ENCODE data around the gene WDR55. TPM values are rescaled to one million over a fixed set of nuclear protein-coding genes. Genes with fewer than 3 reads are reported as not detected.

The WDR55 gene
- total and polyA plus RNA-seq, 4 donors, result 10.0 to 18.2 (median 11.7) TPM

- H3K27me3 ChIP-seq (ENCODE audit: control insufficient read depth in 4 of 4, insufficient read depth in 4 of 4, low read length in 3 of 4), result no peaks in the 10 kb centered on the region
- no peak for TF ChIP-seq RXRA (IDR thresholded peaks at IDR 0.05)
- TF ChIP-seq, protein P1, sequence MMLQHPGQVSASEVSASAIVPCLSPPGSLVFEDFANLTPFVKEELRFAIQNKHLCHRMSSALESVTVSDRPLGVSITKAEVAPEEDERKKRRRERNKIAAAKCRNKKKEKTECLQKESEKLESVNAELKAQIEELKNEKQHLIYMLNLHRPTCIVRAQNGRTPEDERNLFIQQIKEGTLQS (IDR thresholded peaks at IDR 0.05), result no peak
- TF ChIP-seq, protein P2, sequence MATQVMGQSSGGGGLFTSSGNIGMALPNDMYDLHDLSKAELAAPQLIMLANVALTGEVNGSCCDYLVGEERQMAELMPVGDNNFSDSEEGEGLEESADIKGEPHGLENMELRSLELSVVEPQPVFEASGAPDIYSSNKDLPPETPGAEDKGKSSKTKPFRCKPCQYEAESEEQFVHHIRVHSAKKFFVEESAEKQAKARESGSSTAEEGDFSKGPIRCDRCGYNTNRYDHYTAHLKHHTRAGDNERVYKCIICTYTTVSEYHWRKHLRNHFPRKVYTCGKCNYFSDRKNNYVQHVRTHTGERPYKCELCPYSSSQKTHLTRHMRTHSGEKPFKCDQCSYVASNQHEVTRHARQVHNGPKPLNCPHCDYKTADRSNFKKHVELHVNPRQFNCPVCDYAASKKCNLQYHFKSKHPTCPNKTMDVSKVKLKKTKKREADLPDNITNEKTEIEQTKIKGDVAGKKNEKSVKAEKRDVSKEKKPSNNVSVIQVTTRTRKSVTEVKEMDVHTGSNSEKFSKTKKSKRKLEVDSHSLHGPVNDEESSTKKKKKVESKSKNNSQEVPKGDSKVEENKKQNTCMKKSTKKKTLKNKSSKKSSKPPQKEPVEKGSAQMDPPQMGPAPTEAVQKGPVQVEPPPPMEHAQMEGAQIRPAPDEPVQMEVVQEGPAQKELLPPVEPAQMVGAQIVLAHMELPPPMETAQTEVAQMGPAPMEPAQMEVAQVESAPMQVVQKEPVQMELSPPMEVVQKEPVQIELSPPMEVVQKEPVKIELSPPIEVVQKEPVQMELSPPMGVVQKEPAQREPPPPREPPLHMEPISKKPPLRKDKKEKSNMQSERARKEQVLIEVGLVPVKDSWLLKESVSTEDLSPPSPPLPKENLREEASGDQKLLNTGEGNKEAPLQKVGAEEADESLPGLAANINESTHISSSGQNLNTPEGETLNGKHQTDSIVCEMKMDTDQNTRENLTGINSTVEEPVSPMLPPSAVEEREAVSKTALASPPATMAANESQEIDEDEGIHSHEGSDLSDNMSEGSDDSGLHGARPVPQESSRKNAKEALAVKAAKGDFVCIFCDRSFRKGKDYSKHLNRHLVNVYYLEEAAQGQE (IDR thresholded peaks at IDR 0.05), result no peak
- TF ChIP-seq, protein P3, sequence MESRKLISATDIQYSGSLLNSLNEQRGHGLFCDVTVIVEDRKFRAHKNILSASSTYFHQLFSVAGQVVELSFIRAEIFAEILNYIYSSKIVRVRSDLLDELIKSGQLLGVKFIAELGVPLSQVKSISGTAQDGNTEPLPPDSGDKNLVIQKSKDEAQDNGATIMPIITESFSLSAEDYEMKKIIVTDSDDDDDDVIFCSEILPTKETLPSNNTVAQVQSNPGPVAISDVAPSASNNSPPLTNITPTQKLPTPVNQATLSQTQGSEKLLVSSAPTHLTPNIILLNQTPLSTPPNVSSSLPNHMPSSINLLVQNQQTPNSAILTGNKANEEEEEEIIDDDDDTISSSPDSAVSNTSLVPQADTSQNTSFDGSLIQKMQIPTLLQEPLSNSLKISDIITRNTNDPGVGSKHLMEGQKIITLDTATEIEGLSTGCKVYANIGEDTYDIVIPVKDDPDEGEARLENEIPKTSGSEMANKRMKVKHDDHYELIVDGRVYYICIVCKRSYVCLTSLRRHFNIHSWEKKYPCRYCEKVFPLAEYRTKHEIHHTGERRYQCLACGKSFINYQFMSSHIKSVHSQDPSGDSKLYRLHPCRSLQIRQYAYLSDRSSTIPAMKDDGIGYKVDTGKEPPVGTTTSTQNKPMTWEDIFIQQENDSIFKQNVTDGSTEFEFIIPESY (IDR thresholded peaks at IDR 0.05), result no peak
- no peak for TF ChIP-seq MAX (IDR thresholded peaks at IDR 0.05)
- no peak for TF ChIP-seq FOXA2 (IDR thresholded peaks at IDR 0.05)
- no peak for TF ChIP-seq RAD21 (IDR thresholded peaks at IDR 0.05)
- TF ChIP-seq YY1 (IDR thresholded peaks at IDR 0.05), result no peak
- TF ChIP-seq HNF4G (IDR thresholded peaks at IDR 0.05), result no peak
- TF ChIP-seq NR2F2 (IDR thresholded peaks at IDR 0.05), result no peak
- no peak for TF ChIP-seq HNF4A (conservative IDR thresholded peaks at IDR 0.05)
- no peak for TF ChIP-seq SP1 (IDR thresholded peaks at IDR 0.05)
- TF ChIP-seq FOXA1 (IDR thresholded peaks at IDR 0.05), result no peak
- no peak for TF ChIP-seq JUND (IDR thresholded peaks at IDR 0.05)
- TF ChIP-seq EGR1 (IDR thresholded peaks at IDR 0.05; ENCODE audit: low read depth in 2 of 2), result no peak
- no peak for TF ChIP-seq GABPA (IDR thresholded peaks at IDR 0.05 in 1 of 2, conservative IDR thresholded peaks at IDR 0.05 in 1 of 2)
- TF ChIP-seq, protein P4, sequence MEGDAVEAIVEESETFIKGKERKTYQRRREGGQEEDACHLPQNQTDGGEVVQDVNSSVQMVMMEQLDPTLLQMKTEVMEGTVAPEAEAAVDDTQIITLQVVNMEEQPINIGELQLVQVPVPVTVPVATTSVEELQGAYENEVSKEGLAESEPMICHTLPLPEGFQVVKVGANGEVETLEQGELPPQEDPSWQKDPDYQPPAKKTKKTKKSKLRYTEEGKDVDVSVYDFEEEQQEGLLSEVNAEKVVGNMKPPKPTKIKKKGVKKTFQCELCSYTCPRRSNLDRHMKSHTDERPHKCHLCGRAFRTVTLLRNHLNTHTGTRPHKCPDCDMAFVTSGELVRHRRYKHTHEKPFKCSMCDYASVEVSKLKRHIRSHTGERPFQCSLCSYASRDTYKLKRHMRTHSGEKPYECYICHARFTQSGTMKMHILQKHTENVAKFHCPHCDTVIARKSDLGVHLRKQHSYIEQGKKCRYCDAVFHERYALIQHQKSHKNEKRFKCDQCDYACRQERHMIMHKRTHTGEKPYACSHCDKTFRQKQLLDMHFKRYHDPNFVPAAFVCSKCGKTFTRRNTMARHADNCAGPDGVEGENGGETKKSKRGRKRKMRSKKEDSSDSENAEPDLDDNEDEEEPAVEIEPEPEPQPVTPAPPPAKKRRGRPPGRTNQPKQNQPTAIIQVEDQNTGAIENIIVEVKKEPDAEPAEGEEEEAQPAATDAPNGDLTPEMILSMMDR (IDR thresholded peaks at IDR 0.05; ENCODE audit: low read depth, low read length, missing input control), result no peak
- no peak for TF ChIP-seq TAF1 (conservative IDR thresholded peaks at IDR 0.05)
- WGBS, result 88% methylated on average over 10 of the region's 10 CpGs
- no peak overlapping the region for H3K4me3 ChIP-seq (ENCODE audit: low read depth in 1 of 3, low read length in 3 of 3)
- H3K4me1 ChIP-seq (ENCODE audit: control insufficient read depth in 4 of 4, insufficient read depth in 4 of 4, low read length in 3 of 4), result peaks cover 0 to 42% (median 26%) of the 10 kb centered on the region in 4 donors
- no peaks in the 10 kb centered on the region for H3K9me3 ChIP-seq (ENCODE audit: control insufficient read depth in 4 of 4, low read length in 3 of 4)
- no peak overlapping the region for H3K27ac ChIP-seq (ENCODE audit: low read depth in 1 of 2, low read length in 2 of 2)
- H3K9ac ChIP-seq (ENCODE audit: low read depth in 1 of 2, low read length in 2 of 2), result no peak overlapping the region
- H3K36me3 ChIP-seq (ENCODE audit: control insufficient read depth in 4 of 4, insufficient read depth in 3 of 4, low read depth in 1 of 4, low read length in 3 of 4), result peaks cover 0 to 4% (median 0%) of the 10 kb centered on the region in 4 donors
- DNase-seq (ENCODE audit: low spot score), result no peak
These were observed 27.2 kb upstream of the WDR55 start for GRCh38 chr5:140637371-140638100.

Data from liver (tissue), 9 donors.